Measurements from ENCODE around the gene TSEN2. TPM values are rescaled to one million over a fixed set of nuclear protein-coding genes. Genes with fewer than 3 reads are reported as not detected.

Gene TSEN2
- total and polyA plus RNA-seq, 9 of the 15 experiments (the other 6 are each of a cell fraction or from before 2014, with no cell fraction given) = 38.5 to 76.3 (median 46.6) TPM

DNA sequence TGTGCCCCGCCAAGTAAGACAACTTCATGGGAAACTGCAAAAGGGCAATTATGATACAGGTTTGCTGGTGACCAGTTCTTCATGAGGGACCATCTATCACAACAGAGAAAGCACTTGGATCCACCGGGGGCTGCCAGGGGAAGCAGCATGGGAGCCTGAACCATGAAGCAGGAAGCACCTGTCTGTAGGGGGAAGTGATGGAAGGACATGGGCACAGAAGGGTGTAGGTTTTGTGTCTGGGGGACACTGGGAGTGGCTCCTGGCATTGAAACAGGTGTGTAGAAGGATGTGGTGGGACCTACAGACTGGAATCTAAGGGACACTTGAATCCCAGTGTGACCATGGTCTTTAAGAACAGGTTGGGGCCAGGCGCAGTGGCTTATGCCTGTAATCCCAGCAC lies 95.2 kb downstream of the TSEN2 start:
- no peak for ATAC-seq
- H3K4me3 ChIP-seq = no peak overlapping the region
- no peak overlapping the region for H3K4me2 ChIP-seq (ENCODE audit: insufficient read depth, low read length)
- H3K9me3 ChIP-seq (replicated peaks; ENCODE audit: control insufficient read depth, insufficient read depth, low read depth, low read length) = no peaks in the 10 kb centered on the region
- H3K79me2 ChIP-seq (ENCODE audit: control insufficient read depth, insufficient read depth, low read length) = no peaks in the 10 kb centered on the region
- H3K27ac ChIP-seq (ENCODE audit: extremely low read depth, low read depth, low read length) = no peak overlapping the region
- ChIA-PET CTCF (ENCODE audit: low intra/inter-chr PET ratio) (no interaction called here), POLR2A (interaction anchor here (1.0 to 1.5 kb wide), 3 partner anchors 9 to 22 kb away, joined by 3 to 4 read pairs (median 3); no protein-coding TSS in a partner anchor)
- H2AFZ ChIP-seq (ENCODE audit: low read depth, low read length) = no peak overlapping the region
- TF ChIP-seq NCOA2 (IDR thresholded peaks at IDR 0.05; ENCODE audit: partially characterized antibody in 2 of 2) (no peak), IFI16 (CRISPR knock-in tag; IDR thresholded peaks at IDR 0.05) (no peak), ZNF79 (CRISPR knock-in tag; IDR thresholded peaks at IDR 0.05; ENCODE audit: low read depth) (no peak), SRSF9 (IDR thresholded peaks at IDR 0.05; ENCODE audit: borderline replicate concordance, low read depth, low read length) (no peak), SP2 (IDR thresholded peaks at IDR 0.05; ENCODE audit: extremely low read depth, low read depth, low read length, poor library complexity, severe bottlenecking) (no peak), ZNF57 (CRISPR knock-in tag; IDR thresholded peaks at IDR 0.05) (no peak), TARDBP (IDR thresholded peaks at IDR 0.05) (no peak), MAFF (IDR thresholded peaks at IDR 0.05; ENCODE audit: low read length) (no peak), ZNF507 (tag; conservative IDR thresholded peaks at IDR 0.05) (no peak), ZNF707 (CRISPR knock-in tag; conservative IDR thresholded peaks at IDR 0.05) (no peak), HNRNPH1 (optimal IDR thresholded peaks at IDR 0.05; ENCODE audit: low read depth, low read length) (no peak), ZNF696 (CRISPR knock-in tag; conservative IDR thresholded peaks at IDR 0.05) (no peak), TCFL5 (CRISPR knock-in tag; conservative IDR thresholded peaks at IDR 0.05) (no peak)
- TF ChIP-seq, protein P1, sequence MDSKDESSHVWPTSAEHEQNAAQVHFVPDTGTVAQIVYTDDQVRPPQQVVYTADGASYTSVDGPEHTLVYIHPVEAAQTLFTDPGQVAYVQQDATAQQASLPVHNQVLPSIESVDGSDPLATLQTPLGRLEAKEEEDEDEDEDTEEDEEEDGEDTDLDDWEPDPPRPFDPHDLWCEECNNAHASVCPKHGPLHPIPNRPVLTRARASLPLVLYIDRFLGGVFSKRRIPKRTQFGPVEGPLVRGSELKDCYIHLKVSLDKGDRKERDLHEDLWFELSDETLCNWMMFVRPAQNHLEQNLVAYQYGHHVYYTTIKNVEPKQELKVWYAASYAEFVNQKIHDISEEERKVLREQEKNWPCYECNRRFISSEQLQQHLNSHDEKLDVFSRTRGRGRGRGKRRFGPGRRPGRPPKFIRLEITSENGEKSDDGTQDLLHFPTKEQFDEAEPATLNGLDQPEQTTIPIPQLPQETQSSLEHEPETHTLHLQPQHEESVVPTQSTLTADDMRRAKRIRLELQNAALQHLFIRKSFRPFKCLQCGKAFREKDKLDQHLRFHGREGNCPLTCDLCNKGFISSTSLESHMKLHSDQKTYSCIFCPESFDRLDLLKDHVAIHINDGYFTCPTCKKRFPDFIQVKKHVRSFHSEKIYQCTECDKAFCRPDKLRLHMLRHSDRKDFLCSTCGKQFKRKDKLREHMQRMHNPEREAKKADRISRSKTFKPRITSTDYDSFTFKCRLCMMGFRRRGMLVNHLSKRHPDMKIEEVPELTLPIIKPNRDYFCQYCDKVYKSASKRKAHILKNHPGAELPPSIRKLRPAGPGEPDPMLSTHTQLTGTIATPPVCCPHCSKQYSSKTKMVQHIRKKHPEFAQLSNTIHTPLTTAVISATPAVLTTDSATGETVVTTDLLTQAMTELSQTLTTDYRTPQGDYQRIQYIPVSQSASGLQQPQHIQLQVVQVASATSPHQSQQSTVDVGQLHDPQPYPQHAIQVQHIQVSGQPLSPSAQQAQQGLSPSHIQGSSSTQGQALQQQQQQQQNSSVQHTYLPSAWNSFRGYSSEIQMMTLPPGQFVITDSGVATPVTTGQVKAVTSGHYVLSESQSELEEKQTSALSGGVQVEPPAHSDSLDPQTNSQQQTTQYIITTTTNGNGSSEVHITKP (IDR thresholded peaks at IDR 0.05; ENCODE audit: partially characterized antibody) = no peak
- TF ChIP-seq, protein P2, sequence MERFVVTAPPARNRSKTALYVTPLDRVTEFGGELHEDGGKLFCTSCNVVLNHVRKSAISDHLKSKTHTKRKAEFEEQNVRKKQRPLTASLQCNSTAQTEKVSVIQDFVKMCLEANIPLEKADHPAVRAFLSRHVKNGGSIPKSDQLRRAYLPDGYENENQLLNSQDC (CRISPR knock-in tag; IDR thresholded peaks at IDR 0.05) = no peak
- H4K20me1 ChIP-seq (replicated peaks; ENCODE audit: control insufficient read depth, insufficient read depth, low read length) = peaks cover 15% of the 10 kb centered on the region; the same call in 1 of the 2 replicates
- FAIRE-seq = no peak
- peaks cover 95% of the 10 kb centered on the region for H3K36me3 ChIP-seq (ENCODE audit: control insufficient read depth, insufficient read depth, low read length)
- in situ Hi-C loops (cut with MboI) (no loop called here), intact Hi-C loops (cut with micrococcal nuclease) (no loop called here)
- BruUV-seq (replicated peaks) = no TSS peak
- no peaks in the 10 kb centered on the region for H3K27me3 ChIP-seq (ENCODE audit: control insufficient read depth in 2 of 2, insufficient read depth in 2 of 2, low read length in 2 of 2)
- no peaks in the 10 kb centered on the region; a peak in 2 of 5 replicates for H3K4me1 ChIP-seq (replicated peaks in 1 of 2; ENCODE audit: control insufficient read depth in 2 of 2, insufficient read depth in 2 of 2, low read length in 2 of 2)
- H3K9ac ChIP-seq (ENCODE audit: insufficient read depth in 1 of 2, low read depth in 2 of 2, low read length in 2 of 2) = no peak overlapping the region
- no peak for DNase-seq (ENCODE audit: extremely low read depth in 1 of 4, low spot score in 3 of 4)
- no peaks in the 10 kb centered on the region for H3K9me1 ChIP-seq (ENCODE audit: control insufficient read depth, insufficient read depth, low read length)
- WGBS (ENCODE audit: insufficient coverage, low coverage, missing lambda C conversion rate) = 98% methylated on average over 3 of the region's 3 CpGs

All from K562 (cell line).